Naive B cell (primary cell): Measurements from ENCODE around the gene GPX4. TPM values are rescaled to one million over a fixed set of nuclear protein-coding genes. Genes with fewer than 3 reads are reported as not detected.
A peak's percentile ranks its signal among the peaks of the same experiment; 100 is the strongest.
"Not testable (repeated sequence)": the region's sequence is repeated elsewhere in the genome, so short reads cannot be mapped to it uniquely, and the experiment has no call there.

Experiments used
- ATAC-seq, 2 donors: fragments of 150-1000 bp; cut with Tn5 transposase; 2 replicates each; pipeline ENCODE4 v1.10.0; 2021; ENCODE audit warnings: low read depth in 2 of 2, mild to moderate bottlenecking in 2 of 2, moderate library complexity in 2 of 2
- DNase-seq: peaks from one replicate; pipeline ENCODE4 v3.0.0; 2022
- H3K27ac Mint-ChIP-seq, 6 donors: one replicate each; pipeline ENCODE4 v1.8.0; 2020 to 2022; ENCODE audit warnings: mild to moderate bottlenecking in 6 of 6, mixed read lengths in 6 of 6, moderate library complexity in 5 of 6, inconsistent platforms in 2 of 6
- H3K27me3 Mint-ChIP-seq, 3 donors: one replicate each; pipeline ENCODE4 v1.8.0; 2021 to 2022; ENCODE audit warnings: mixed read lengths in 3 of 3, mild to moderate bottlenecking in 1 of 3
- H3K36me3 Mint-ChIP-seq, 2 donors: one replicate each; pipeline ENCODE4 v1.8.0; 2020 to 2022; ENCODE audit warnings: mixed read lengths in 2 of 2, inconsistent platforms in 1 of 2, mild to moderate bottlenecking in 1 of 2
- H3K4me1 Mint-ChIP-seq, 3 donors: one replicate each; pipeline ENCODE4 v1.8.0; 2020 to 2022; ENCODE audit warnings: mixed read lengths in 3 of 3, inconsistent platforms in 1 of 3, mild to moderate bottlenecking in 1 of 3, moderate library complexity in 1 of 3
- H3K4me3 Mint-ChIP-seq, 8 donors: one replicate each; pipeline ENCODE4 v1.8.0; 2020 to 2022; ENCODE audit warnings: mild to moderate bottlenecking in 8 of 8, mixed read lengths in 8 of 8, moderate library complexity in 8 of 8, inconsistent platforms in 2 of 8
- H3K9me3 Mint-ChIP-seq, 7 donors: one replicate each; pipeline ENCODE4 v1.8.0; 2020 to 2022; ENCODE audit warnings: mixed read lengths in 7 of 7, mild to moderate bottlenecking in 5 of 7, inconsistent platforms in 2 of 7, moderate library complexity in 1 of 7
- polyA plus RNA-seq, 6 donors: library from polyadenylated mRNA; unstranded; fragments of 300-500 nt; fragmentation: Illumina TruSeq; gene quantifications; one replicate each; pipeline ENCODE4 v1.2.3, GENCODE V29; 2021; ENCODE audit warnings: low read depth in 6 of 6

GPX4 gene
- polyA plus RNA-seq, 6 donors from 2014 or later: 235 to 356 (median 314) TPM

DNA sequence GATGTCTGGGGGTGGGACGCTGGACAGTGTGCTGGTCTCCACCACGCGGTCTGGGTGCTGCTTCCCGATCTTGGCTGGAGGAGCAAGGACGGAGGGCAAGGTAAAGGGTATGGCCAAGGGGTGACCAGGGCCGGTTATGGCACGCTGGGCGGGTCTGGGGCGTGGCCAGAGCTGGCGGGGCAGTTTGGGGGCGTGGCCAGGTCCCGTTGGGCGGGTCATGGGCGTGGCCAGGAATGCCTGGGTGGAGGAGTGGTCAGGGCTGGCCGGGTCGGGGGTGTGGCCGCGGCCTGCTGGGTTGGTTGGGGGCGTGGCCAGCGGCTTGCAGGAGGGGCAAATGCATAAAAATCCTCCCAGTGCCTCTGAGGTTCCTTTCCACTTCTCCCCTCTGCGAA is 19.2 kb downstream of the GPX4 start:
- no peak overlapping the region for H3K4me3 Mint-ChIP-seq
- no peaks in the 10 kb centered on the region for H3K9me3 Mint-ChIP-seq
- ATAC-seq (peak in 1 of 2 donors; percentile 38), DNase-seq (no peak)
- H3K27ac Mint-ChIP-seq: peak overlapping the region in 1 of 6 donors; percentile 39
- H3K36me3 Mint-ChIP-seq: no peaks in the 10 kb centered on the region
- H3K4me1 Mint-ChIP-seq: peaks cover 5 to 6% (median 6%) of the 10 kb centered on the region in 3 donors
- no peaks in the 10 kb centered on the region for H3K27me3 Mint-ChIP-seq

DNA sequence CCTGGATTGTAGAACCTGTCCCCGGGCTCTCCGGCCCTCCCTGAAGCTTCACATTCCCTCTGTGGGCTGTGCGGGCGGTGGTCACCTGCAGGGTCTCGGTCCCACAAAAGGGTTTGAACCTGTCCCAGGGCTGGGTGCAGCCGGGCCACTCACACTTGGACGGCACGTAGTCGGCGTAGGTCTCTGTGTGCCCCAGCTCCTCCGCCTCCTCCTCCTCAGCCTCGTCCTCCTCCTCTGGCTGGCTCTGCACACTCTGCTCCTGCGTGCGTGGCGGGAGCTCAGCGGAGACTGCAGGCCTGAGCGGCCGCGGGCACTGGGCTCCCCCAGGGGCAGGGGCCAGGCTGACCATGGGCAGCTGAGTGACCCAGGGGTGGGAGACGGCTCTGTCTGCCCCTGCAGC is 19.6 kb downstream of the GPX4 start:
- Mint-ChIP-seq H3K4me1 (peaks cover 5 to 7% (median 6%) of the 10 kb centered on the region in 3 donors), H3K9me3 (no peaks in the 10 kb centered on the region), H3K4me3 (no peak overlapping the region), H3K27me3 (no peaks in the 10 kb centered on the region), H3K36me3 (no peaks in the 10 kb centered on the region), H3K27ac (no peak overlapping the region)
- ATAC-seq (no peak), DNase-seq (no peak)

GRCh38 chr19:1123885-1124677 is 20.3 kb downstream of the GPX4 start:
- H3K4me3 Mint-ChIP-seq: no peak overlapping the region
- no peaks in the 10 kb centered on the region for H3K36me3 Mint-ChIP-seq
- peak overlapping the region in 1 of 6 donors; percentile 60 for H3K27ac Mint-ChIP-seq
- no peaks in the 10 kb centered on the region for H3K27me3 Mint-ChIP-seq
- ATAC-seq (no peak), DNase-seq (no peak)
- peaks cover 5 to 7% (median 6%) of the 10 kb centered on the region in 3 donors for H3K4me1 Mint-ChIP-seq
- no peaks in the 10 kb centered on the region for H3K9me3 Mint-ChIP-seq

DNA sequence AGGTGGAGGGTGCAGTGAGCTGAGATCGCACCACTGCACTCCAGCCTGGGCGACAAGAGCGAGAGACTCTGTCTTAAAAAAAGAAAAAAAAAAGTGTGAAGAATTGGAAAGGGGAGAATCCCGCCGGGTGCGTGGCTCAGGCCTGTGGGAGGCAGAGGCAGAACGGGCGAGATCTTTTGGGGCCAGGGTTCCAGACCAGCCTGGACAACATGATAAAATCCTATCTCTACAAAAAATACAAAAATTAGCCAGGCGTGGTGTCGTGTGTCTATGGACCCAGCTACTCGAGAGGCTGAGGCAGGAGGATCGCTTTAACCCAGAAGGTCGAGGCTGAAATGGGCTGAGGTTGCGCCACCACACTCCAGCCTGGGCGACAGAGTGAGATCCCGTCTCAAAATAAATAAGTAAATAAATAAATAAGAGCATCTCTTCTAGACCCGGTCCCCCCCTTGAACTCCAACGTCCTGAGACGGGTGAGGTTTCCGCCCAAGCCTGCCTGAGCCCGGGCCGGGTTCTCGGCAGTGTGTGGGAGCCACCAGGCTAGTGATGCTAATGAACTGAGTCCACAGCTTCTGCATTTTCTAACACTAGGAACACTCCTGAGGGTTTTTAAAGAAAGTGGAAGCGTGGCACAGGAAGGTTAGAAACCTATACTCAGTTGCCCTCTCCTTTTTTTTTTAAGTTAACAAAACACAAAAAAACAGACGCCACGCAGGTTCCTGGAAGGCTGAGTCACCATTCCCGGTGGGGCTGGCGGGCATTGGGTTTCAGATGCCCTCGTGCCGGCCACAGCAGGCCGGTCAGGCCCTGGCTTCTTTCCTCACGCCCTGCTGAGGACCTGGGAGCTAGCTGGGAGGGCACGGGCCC is 22.0 kb downstream of the GPX4 start:
- H3K27me3 Mint-ChIP-seq: no peaks in the 10 kb centered on the region
- no peak overlapping the region for H3K4me3 Mint-ChIP-seq
- H3K4me1 Mint-ChIP-seq: peaks cover 9 to 17% (median 12%) of the 10 kb centered on the region in 3 donors
- H3K27ac Mint-ChIP-seq: peak overlapping the region in 1 of 6 donors; percentile 79
- ATAC-seq (no peak), DNase-seq (no peak)
- no peaks in the 10 kb centered on the region for H3K36me3 Mint-ChIP-seq
- no peaks in the 10 kb centered on the region for H3K9me3 Mint-ChIP-seq

DNA sequence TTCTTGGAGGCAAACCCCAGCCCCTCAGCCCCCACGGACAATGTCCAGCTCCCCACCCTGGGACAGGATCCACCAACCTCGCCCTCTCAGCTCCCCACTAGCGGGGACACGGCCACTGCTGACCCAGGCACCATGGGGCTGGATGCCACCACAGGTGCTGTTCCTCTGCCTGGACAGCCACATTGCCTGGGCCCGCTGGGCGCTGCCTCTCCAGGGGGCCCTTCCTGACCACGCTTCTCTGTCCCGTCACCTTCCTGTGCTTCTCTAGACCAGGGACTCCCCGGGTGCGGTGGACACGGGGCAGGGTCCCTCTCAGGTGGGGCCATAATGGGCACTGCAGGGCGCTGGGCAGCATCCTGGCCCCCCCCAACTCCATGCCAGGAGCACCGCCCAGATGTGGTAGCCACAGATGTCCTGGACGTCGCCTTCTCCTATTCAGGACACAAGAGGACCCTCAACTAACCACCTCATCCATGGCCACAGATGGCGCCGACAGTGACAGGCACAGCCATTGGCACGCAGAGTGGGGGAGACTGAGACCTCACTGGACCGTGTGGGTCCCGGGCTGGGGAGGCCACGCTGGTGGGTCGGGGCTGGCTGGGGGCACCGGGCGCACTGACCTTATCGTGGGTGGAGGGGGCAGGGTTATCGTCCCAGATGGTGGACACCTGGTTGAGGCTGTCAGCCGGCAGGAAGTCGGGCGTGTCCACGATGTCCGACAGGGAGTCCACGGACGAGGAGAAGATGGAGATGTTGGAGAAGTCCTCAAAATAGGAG is 23.4 kb downstream of the GPX4 start:
- peak overlapping the region in 1 of 6 donors; percentile 13 for H3K27ac Mint-ChIP-seq
- peak overlapping the region in 1 of 8 donors; percentile 24 for H3K4me3 Mint-ChIP-seq
- no peaks in the 10 kb centered on the region for H3K9me3 Mint-ChIP-seq
- no peaks in the 10 kb centered on the region for H3K27me3 Mint-ChIP-seq
- no peak for ATAC-seq
- H3K36me3 Mint-ChIP-seq: no peaks in the 10 kb centered on the region
- DNase-seq: no peak
- peaks cover 9 to 20% (median 20%) of the 10 kb centered on the region in 3 donors for H3K4me1 Mint-ChIP-seq

GRCh38 chr19:1128106-1128505 is 24.3 kb downstream of the GPX4 start:
- peak overlapping the region in 2 of 6 donors; percentile 13 to 57 for H3K27ac Mint-ChIP-seq

GRCh38 chr19:1129084-1129483 is 25.3 kb downstream of the GPX4 start:
- ATAC-seq, H3K27ac Mint-ChIP-seq, H3K36me3 Mint-ChIP-seq, DNase-seq, H3K27me3 Mint-ChIP-seq, H3K9me3 Mint-ChIP-seq: not testable (repeated sequence)
- Mint-ChIP-seq H3K4me3 (peak overlapping the region in 1 of 8 donors; percentile 47), H3K4me1 (peaks cover 9 to 29% (median 25%) of the 10 kb centered on the region in 3 donors)

More at GRCh38 chr19:1128106-1128505, 24.3 kb downstream of the GPX4 start:
- peaks cover 9 to 20% (median 20%) of the 10 kb centered on the region in 3 donors for H3K4me1 Mint-ChIP-seq
- no peaks in the 10 kb centered on the region for H3K36me3 Mint-ChIP-seq
- no peaks in the 10 kb centered on the region for H3K27me3 Mint-ChIP-seq
- ATAC-seq: no peak
- no peak for DNase-seq
- no peaks in the 10 kb centered on the region for H3K9me3 Mint-ChIP-seq
- no peak overlapping the region for H3K4me3 Mint-ChIP-seq

- DNase-seq (no peak), ATAC-seq (no peak)
- Mint-ChIP-seq H3K9me3 (no peaks in the 10 kb centered on the region), H3K36me3 (no peaks in the 10 kb centered on the region), H3K27ac (no peak overlapping the region), H3K4me3 (peak overlapping the region in 5 of 8 donors; percentile 16 to 89 (median 76)), H3K27me3 (no peaks in the 10 kb centered on the region), H3K4me1 (peaks cover 9 to 30% (median 28%) of the 10 kb centered on the region in 3 donors)
These were observed 25.7 kb downstream of the GPX4 start for GRCh38 chr19:1129535-1129934.

- peaks cover 16 to 30% (median 29%) of the 10 kb centered on the region in 3 donors for H3K4me1 Mint-ChIP-seq
- DNase-seq: no peak
- no peaks in the 10 kb centered on the region for H3K27me3 Mint-ChIP-seq
- no peaks in the 10 kb centered on the region for H3K9me3 Mint-ChIP-seq
- no peaks in the 10 kb centered on the region for H3K36me3 Mint-ChIP-seq
- peak overlapping the region; percentile 76 to 90 (median 86) for H3K4me3 Mint-ChIP-seq
- no peak for ATAC-seq
- H3K27ac Mint-ChIP-seq: peak overlapping the region in 5 of 6 donors; percentile 80 to 94 (median 87)
These were observed 27.2 kb downstream of the GPX4 start for GRCh38 chr19:1130771-1131717.

DNA sequence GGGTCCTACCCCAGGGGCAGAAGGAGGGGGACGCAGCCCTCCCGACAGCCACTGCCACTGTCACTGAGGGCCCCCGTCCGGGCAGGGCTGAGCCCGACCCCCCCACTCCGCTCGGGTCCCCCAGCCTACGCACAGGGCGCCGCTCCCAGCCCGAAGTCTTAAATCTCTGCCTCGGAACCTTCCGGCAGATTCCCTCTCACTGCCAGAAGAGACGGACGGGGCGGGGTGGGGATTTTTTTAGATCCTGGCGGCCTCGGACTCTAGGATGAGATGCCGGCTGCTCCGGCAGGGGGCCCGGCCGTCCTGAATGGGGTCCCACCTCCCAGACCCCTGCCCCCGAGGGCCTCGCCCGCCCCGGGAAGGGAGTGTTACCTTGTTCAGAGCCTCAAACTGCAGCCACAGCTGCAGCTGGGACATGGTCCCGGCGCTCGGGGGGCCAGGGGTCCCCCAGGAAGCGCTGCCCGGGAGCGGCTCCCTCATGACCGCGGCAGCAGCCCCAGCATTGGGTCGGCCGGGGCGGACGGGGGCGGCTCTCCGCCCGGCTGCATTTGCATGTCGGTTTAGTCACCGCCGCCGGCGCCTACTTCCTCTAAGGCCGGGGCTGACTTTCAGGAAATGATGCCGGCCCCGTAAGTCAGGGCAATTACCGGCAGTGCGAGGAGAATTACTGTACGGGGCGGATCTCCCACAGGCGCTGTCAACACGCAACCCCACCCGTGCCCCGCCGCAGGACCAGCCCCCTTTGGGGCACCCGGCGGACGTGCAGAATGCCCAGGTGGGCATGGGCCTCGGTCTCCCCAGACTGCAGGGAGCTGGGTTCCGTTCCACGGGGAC is 28.1 kb downstream of the GPX4 start:
- DNase-seq (peak; percentile 89), ATAC-seq (peak; percentile 82 to 86)
- Mint-ChIP-seq H3K27me3 (no peaks in the 10 kb centered on the region), H3K4me1 (peaks cover 22 to 35% (median 34%) of the 10 kb centered on the region in 3 donors), H3K36me3 (no peaks in the 10 kb centered on the region), H3K4me3 (peak overlapping the region; percentile 76 to 90 (median 86)), H3K27ac (peak overlapping the region in 5 of 6 donors; percentile 63 to 94 (median 88)), H3K9me3 (no peaks in the 10 kb centered on the region)

DNA sequence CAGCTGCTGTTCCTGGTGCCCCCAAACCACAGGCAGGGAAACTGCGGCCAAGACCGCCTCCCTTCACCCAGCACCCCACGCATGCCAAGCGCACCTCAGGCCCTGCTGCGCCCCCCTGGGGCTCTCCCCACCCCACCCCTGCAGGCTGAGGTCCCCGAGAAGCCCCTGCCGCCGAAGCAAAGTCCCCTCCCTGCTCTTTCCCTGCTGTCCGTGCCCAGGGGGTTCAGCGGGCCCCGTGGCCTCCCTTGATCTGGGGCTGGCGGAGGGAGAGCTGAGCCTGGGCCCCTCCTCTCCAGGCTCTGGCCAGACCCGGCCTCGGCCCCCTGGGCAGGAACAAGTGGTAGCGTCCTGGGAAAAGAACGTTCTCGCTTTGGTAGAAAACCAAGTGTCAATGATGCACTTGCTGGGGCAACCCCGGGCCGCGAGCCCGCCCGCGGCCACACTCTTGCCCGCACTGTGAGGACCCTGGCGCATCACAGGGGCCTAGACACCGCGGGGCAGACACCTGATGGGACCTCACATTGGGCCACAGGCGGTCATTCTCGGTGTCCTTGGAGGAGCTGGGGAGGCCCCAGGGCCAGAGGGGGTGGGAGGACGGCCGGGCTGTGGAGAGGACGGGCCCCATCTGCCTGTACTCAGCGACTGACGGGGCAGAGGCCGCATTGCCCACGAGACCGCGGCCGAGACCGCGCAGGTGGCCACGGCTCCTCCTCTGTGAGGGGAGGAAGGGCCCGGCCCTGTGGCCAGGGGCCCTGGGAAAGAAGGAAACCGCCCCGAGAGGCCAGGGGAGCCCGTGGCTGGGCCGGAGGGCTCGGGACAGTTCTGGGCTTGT is 29.0 kb downstream of the GPX4 start:
- Mint-ChIP-seq H3K4me3 (peak overlapping the region; percentile 76 to 90 (median 86)), H3K36me3 (no peaks in the 10 kb centered on the region), H3K27ac (peak overlapping the region in 4 of 6 donors; percentile 56 to 94 (median 90)), H3K9me3 (no peaks in the 10 kb centered on the region), H3K27me3 (no peaks in the 10 kb centered on the region), H3K4me1 (peaks cover 18 to 32% (median 31%) of the 10 kb centered on the region in 3 donors)
- DNase-seq (no peak), ATAC-seq (peak; percentile 4 to 21)
